ENCODE measurements around the gene PRTN3.
"Not testable (repeated sequence)": the region's sequence is repeated elsewhere in the genome, so short reads cannot be mapped to it uniquely, and the experiment has no call there.

- TF ChIP-seq, protein P1, sequence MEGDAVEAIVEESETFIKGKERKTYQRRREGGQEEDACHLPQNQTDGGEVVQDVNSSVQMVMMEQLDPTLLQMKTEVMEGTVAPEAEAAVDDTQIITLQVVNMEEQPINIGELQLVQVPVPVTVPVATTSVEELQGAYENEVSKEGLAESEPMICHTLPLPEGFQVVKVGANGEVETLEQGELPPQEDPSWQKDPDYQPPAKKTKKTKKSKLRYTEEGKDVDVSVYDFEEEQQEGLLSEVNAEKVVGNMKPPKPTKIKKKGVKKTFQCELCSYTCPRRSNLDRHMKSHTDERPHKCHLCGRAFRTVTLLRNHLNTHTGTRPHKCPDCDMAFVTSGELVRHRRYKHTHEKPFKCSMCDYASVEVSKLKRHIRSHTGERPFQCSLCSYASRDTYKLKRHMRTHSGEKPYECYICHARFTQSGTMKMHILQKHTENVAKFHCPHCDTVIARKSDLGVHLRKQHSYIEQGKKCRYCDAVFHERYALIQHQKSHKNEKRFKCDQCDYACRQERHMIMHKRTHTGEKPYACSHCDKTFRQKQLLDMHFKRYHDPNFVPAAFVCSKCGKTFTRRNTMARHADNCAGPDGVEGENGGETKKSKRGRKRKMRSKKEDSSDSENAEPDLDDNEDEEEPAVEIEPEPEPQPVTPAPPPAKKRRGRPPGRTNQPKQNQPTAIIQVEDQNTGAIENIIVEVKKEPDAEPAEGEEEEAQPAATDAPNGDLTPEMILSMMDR (IDR thresholded peaks at IDR 0.05): not testable (repeated sequence)
- TF ChIP-seq EZH2 (IDR thresholded peaks at IDR 0.05): not testable (repeated sequence)
Measured at GRCh38 chr19:849195-849594, 8.4 kb downstream of the PRTN3 start.

All from neural progenitor cell (in vitro differentiated cells).